HCT116 (cell line): ENCODE data around the gene DCLRE1C.

ENCODE experiments used
- CTCF ChIP-seq, 3 experiments: fragments of 200-600 bp in 1 of 3; sonication (generic) in 1 of 3; IDR thresholded peaks in 2 of 3; conservative IDR thresholded peaks in 1 of 3; 2 replicates each; pipeline ENCODE4 v1.5.1; 2012 to 2017; ENCODE audit warnings: low read depth in 2 of 3, low read length in 2 of 3, antibody characterized with exemption in 1 of 3, borderline replicate concordance in 1 of 3, control low read depth in 1 of 3, mild to moderate bottlenecking in 1 of 3, mixed read lengths in 1 of 3, mixed run types in 1 of 3, moderate library complexity in 1 of 3; ENCODE audit not compliant: insufficient read depth in 1 of 3
- POLR2AphosphoS5 ChIP-seq: IDR thresholded peaks from 2 replicates; pipeline ENCODE4 v1.6.1; 2011; ENCODE audit warnings: mild to moderate bottlenecking, low read depth, low read length, moderate library complexity
- SP1 ChIP-seq: IDR thresholded peaks from 2 replicates; pipeline ENCODE4 v1.6.1; 2012; ENCODE audit warnings: low read depth
- TF ChIP-seq, protein P1 (sequence below): IDR thresholded peaks from 2 replicates; pipeline ENCODE4 v1.6.1; 2012; ENCODE audit warnings: low read depth

DNA sequence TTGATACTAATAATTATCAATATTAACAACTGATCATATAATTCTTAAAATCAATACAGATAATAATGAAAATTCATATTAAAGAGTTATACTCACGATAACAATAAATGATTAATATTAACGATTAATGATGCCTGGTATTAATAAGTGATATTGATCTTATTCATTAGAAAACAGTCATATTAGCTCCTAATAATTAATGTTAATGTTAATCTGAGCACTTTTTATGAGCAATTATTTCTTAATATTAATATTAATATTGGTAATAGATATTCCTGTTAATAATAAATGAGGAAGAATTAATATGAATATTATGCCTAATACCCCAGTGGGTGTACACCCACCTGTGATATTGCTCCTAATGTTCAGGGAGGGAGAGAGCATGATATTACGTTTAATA lies 28.8 kb upstream of the DCLRE1C start:
- TF ChIP-seq, protein P1, sequence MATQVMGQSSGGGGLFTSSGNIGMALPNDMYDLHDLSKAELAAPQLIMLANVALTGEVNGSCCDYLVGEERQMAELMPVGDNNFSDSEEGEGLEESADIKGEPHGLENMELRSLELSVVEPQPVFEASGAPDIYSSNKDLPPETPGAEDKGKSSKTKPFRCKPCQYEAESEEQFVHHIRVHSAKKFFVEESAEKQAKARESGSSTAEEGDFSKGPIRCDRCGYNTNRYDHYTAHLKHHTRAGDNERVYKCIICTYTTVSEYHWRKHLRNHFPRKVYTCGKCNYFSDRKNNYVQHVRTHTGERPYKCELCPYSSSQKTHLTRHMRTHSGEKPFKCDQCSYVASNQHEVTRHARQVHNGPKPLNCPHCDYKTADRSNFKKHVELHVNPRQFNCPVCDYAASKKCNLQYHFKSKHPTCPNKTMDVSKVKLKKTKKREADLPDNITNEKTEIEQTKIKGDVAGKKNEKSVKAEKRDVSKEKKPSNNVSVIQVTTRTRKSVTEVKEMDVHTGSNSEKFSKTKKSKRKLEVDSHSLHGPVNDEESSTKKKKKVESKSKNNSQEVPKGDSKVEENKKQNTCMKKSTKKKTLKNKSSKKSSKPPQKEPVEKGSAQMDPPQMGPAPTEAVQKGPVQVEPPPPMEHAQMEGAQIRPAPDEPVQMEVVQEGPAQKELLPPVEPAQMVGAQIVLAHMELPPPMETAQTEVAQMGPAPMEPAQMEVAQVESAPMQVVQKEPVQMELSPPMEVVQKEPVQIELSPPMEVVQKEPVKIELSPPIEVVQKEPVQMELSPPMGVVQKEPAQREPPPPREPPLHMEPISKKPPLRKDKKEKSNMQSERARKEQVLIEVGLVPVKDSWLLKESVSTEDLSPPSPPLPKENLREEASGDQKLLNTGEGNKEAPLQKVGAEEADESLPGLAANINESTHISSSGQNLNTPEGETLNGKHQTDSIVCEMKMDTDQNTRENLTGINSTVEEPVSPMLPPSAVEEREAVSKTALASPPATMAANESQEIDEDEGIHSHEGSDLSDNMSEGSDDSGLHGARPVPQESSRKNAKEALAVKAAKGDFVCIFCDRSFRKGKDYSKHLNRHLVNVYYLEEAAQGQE: no peak
- TF ChIP-seq CTCF (IDR thresholded peaks at IDR 0.05 in 2 of 3, conservative IDR thresholded peaks at IDR 0.05 in 1 of 3; ENCODE audit: borderline replicate concordance in 1 of 3, insufficient read depth in 1 of 3, low read depth in 2 of 3, low read length in 2 of 3) (no peak), SP1 (no peak), POLR2AphosphoS5 (no peak)
